Type B pancreatic cell (in vitro differentiated cells): Measurements from ENCODE around the gene TEX2. TPM values are rescaled to one million over a fixed set of nuclear protein-coding genes. Genes with fewer than 3 reads are reported as not detected.

Experiments used
- total RNA-seq: library from RNA; stranded (reverse); gene quantifications from 2 replicates; pipeline ENCODE4 v1.2.1, GENCODE V29; 2021; ENCODE audit warnings: low replicate concordance

Gene TEX2
- total RNA-seq, 1 donor from 2014 or later = 23.3 TPM

Other genes with a start within 250 kb of the TEX2 start
- gene ICAM2, start 242.6 kb downstream of the TEX2 start, total RNA-seq = 1.2 TPM in 1 of 2 replicates, not detected in the other
- 12.1 and 13.9 TPM in 2 replicates for gene ERN1, start 133.1 kb downstream of the TEX2 start, total RNA-seq
- 0.21 TPM in 1 of 2 replicates, not detected in the other for gene PECAM1, start 127.6 kb upstream of the TEX2 start, total RNA-seq
- not detected in 2 replicates for gene MILR1, start 185.9 kb upstream of the TEX2 start, total RNA-seq
- gene POLG2, start 233.8 kb upstream of the TEX2 start, total RNA-seq = 15.4 and 22.9 TPM in 2 replicates
- gene DDX5, start 243.0 kb upstream of the TEX2 start, total RNA-seq = 729 and 758 TPM in 2 replicates
- 52.1 and 76.2 TPM in 2 replicates for gene CEP95, start 243.7 kb upstream of the TEX2 start, total RNA-seq